Type B pancreatic cell (in vitro differentiated cells): ENCODE data around the gene SNX5. TPM values are rescaled to one million over a fixed set of nuclear protein-coding genes. Genes with fewer than 3 reads are reported as not detected.
A peak's percentile ranks its signal among the peaks of the same experiment; 100 is the strongest.

Source experiments
- DNase-seq: peaks from one replicate; pipeline ENCODE4 v3.0.0; 2021; ENCODE audit warnings: mixed read lengths; ENCODE audit not compliant: unreplicated experiment; ENCODE audit errors: extremely low spot score
- H3K27ac Mint-ChIP-seq: 2 replicates; pipeline ENCODE4 v1.8.0; 2021; ENCODE audit warnings: mild to moderate bottlenecking, mixed read lengths
- H3K27me3 Mint-ChIP-seq: 2 replicates; pipeline ENCODE4 v1.8.0; 2021; ENCODE audit warnings: mixed read lengths
- H3K36me3 Mint-ChIP-seq: 2 replicates; pipeline ENCODE4 v1.8.0; 2021; ENCODE audit warnings: mixed read lengths
- H3K4me1 Mint-ChIP-seq: one replicate; pipeline ENCODE4 v1.8.0; 2021; ENCODE audit warnings: mixed read lengths; ENCODE audit not compliant: unreplicated experiment
- H3K4me3 Mint-ChIP-seq: 2 replicates; pipeline ENCODE4 v1.8.0; 2021; ENCODE audit warnings: mild to moderate bottlenecking, mixed read lengths
- H3K9me3 Mint-ChIP-seq: 2 replicates; pipeline ENCODE4 v1.8.0; 2021; ENCODE audit warnings: mixed read lengths
- total RNA-seq: library from RNA; stranded (reverse); gene quantifications from 2 replicates; pipeline ENCODE4 v1.2.1, GENCODE V29; 2021; ENCODE audit warnings: low replicate concordance
- TF ChIP-seq, protein P1 (sequence below): fragments of 200-600 bp; sonication (generic); conservative IDR thresholded peaks from 2 replicates; pipeline ENCODE4 v1.5.0; 2021; ENCODE audit warnings: antibody characterized with exemption, mild to moderate bottlenecking

The SNX5 gene
- total RNA-seq, 1 donor from 2014 or later: 115 TPM

- H3K36me3 Mint-ChIP-seq: no peaks in the 10 kb centered on the region
- TF ChIP-seq, protein P1, sequence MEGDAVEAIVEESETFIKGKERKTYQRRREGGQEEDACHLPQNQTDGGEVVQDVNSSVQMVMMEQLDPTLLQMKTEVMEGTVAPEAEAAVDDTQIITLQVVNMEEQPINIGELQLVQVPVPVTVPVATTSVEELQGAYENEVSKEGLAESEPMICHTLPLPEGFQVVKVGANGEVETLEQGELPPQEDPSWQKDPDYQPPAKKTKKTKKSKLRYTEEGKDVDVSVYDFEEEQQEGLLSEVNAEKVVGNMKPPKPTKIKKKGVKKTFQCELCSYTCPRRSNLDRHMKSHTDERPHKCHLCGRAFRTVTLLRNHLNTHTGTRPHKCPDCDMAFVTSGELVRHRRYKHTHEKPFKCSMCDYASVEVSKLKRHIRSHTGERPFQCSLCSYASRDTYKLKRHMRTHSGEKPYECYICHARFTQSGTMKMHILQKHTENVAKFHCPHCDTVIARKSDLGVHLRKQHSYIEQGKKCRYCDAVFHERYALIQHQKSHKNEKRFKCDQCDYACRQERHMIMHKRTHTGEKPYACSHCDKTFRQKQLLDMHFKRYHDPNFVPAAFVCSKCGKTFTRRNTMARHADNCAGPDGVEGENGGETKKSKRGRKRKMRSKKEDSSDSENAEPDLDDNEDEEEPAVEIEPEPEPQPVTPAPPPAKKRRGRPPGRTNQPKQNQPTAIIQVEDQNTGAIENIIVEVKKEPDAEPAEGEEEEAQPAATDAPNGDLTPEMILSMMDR: no peak
- H3K27me3 Mint-ChIP-seq: peaks cover 6% of the 10 kb centered on the region
- no peak for DNase-seq
- peaks cover 8% of the 10 kb centered on the region for H3K4me1 Mint-ChIP-seq
- peaks cover 5% of the 10 kb centered on the region for H3K9me3 Mint-ChIP-seq
- no peak overlapping the region for H3K4me3 Mint-ChIP-seq
- H3K27ac Mint-ChIP-seq: no peak overlapping the region
Measured at GRCh38 chr20:17901971-17902370, 66.6 kb downstream of the SNX5 start.

- TF ChIP-seq, protein P1: peak; percentile 96
- Mint-ChIP-seq H3K4me3 (no peak overlapping the region), H3K27ac (peak overlapping the region; percentile 25), H3K36me3 (no peaks in the 10 kb centered on the region), H3K27me3 (peaks cover 6% of the 10 kb centered on the region), H3K4me1 (peaks cover 25% of the 10 kb centered on the region), H3K9me3 (peaks cover 5% of the 10 kb centered on the region)
- no peak for DNase-seq
Measured at GRCh38 chr20:17898548-17898994, 70.0 kb downstream of the SNX5 start.

DNA sequence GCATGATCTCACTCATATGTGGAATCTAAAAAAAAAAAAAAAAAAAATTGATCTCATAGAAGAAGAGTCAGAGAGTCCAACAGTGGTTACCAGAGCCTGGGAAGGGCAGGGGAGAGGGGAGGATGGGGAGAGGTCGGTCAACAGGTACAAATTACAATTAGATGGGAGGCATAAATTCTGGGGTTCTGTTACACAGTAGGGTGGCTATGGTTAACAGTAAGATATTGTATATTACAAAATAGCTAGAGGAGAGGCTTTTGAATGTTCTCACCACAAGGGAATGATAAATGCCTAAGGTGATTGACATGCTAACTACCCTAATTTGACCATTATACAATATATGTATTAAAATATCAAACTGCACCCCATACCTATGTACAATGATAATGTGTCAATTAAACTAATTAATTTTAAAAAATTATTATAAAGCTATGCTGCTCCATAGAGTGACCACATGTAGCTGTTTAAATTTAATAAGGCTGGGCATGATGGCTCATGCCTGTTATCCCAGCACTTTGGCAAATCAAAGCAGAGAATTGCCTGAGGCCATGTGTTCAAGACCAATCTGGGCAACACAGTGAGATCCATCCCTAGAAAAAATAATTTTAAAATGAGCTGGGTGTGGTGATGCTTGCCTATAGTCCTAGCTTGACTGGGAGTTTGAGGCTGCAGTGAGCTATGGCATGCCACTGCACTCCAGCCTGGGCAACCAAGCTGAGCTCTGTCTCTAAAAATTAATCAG, 70.9 kb downstream of the SNX5 start:
- peaks cover 6% of the 10 kb centered on the region for H3K27me3 Mint-ChIP-seq
- H3K27ac Mint-ChIP-seq: no peak overlapping the region
- H3K4me3 Mint-ChIP-seq: no peak overlapping the region
- H3K4me1 Mint-ChIP-seq: peaks cover 25% of the 10 kb centered on the region
- TF ChIP-seq, protein P1: no peak
- no peak for DNase-seq
- no peaks in the 10 kb centered on the region for H3K36me3 Mint-ChIP-seq
- H3K9me3 Mint-ChIP-seq: peaks cover 5% of the 10 kb centered on the region

DNA sequence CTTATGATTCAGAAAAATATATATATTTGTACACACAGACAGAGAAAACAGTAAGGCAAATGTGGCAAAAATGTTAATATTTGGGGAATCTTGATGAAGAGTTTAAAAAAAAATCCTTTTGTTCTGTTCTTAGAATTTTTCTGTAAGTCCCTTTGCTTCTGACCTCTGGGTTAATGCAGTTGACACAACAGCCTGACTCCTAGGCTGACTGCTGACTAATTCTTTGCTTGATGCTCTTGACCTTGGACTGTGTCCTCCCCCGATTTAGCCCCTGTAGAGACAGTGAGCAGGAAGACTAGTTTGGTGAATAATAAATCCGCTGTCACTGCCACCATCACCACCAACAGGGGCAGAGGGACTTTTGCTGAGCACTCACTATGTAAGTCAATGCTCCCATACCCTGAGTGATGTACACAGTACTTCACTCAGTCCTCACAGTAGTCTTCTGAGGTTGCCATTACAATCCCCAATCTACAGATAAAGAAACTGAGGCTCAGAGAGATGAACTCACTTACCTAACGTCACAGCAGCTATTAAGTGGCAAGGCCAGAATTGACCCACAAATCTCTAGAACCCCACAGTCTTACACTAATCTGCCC, 71.7 kb downstream of the SNX5 start:
- Mint-ChIP-seq H3K27ac (no peak overlapping the region), H3K27me3 (peaks cover 6% of the 10 kb centered on the region), H3K4me3 (no peak overlapping the region), H3K9me3 (peaks cover 9% of the 10 kb centered on the region), H3K36me3 (no peaks in the 10 kb centered on the region), H3K4me1 (peaks cover 25% of the 10 kb centered on the region)
- no peak for DNase-seq
- TF ChIP-seq, protein P1: no peak

GRCh38 chr20:17896193-17896723, 72.3 kb downstream of the SNX5 start:
- Mint-ChIP-seq H3K27ac (peak overlapping the region; percentile 12), H3K4me3 (peak overlapping the region; percentile 46), H3K4me1 (peaks cover 25% of the 10 kb centered on the region), H3K9me3 (peaks cover 9% of the 10 kb centered on the region), H3K36me3 (no peaks in the 10 kb centered on the region), H3K27me3 (peaks cover 6% of the 10 kb centered on the region)
- DNase-seq: no peak
- TF ChIP-seq, protein P1: no peak
